ENCODE results near the gene KRT26. TPM values are rescaled to one million over a fixed set of nuclear protein-coding genes. Genes with fewer than 3 reads are reported as not detected.

Gene KRT26
- total RNA-seq, 1 donor from 2014 or later, result not detected

- no peak for FAIRE-seq
- TF ChIP-seq CTCF (IDR thresholded peaks at IDR 0.05; ENCODE audit: insufficient read depth, low read length, severe bottlenecking), result no peak
- Histone ChIP-seq H3K4me3 (ENCODE audit: low read depth, low read length) (no peak overlapping the region), H3K36me3 (ENCODE audit: control insufficient read depth, insufficient read depth, low read length) (no peaks in the 10 kb centered on the region), H3K27me3 (ENCODE audit: control insufficient read depth, insufficient read depth, low read length) (peaks cover 2% of the 10 kb centered on the region)
- no peak for DNase-seq (ENCODE audit: low read depth)
These were observed 33.4 kb downstream of the KRT26 start for GRCh38 chr17:40738553-40738952.

- Histone ChIP-seq H3K27me3 (ENCODE audit: control insufficient read depth, insufficient read depth, low read length) (no peaks in the 10 kb centered on the region), H3K4me3 (ENCODE audit: low read depth, low read length) (no peak overlapping the region), H3K36me3 (ENCODE audit: control insufficient read depth, insufficient read depth, low read length) (no peaks in the 10 kb centered on the region)
- FAIRE-seq (no peak), DNase-seq (ENCODE audit: low read depth) (peak; percentile 81)
- TF ChIP-seq CTCF (IDR thresholded peaks at IDR 0.05; ENCODE audit: insufficient read depth, low read length, severe bottlenecking), result no peak
These were observed 37.0 kb downstream of the KRT26 start for GRCh38 chr17:40735016-40735415.

GRCh38 chr17:40734018-40734417 is 38.0 kb downstream of the KRT26 start:
- Histone ChIP-seq H3K36me3 (ENCODE audit: control insufficient read depth, insufficient read depth, low read length) (no peaks in the 10 kb centered on the region), H3K4me3 (ENCODE audit: low read depth, low read length) (no peak overlapping the region), H3K27me3 (ENCODE audit: control insufficient read depth, insufficient read depth, low read length) (no peaks in the 10 kb centered on the region)
- FAIRE-seq (peak; percentile 43), DNase-seq (ENCODE audit: low read depth) (no peak)
- TF ChIP-seq CTCF (IDR thresholded peaks at IDR 0.05; ENCODE audit: insufficient read depth, low read length, severe bottlenecking), result no peak

GRCh38 chr17:40730970-40731369 is 41.0 kb downstream of the KRT26 start:
- H3K4me3 ChIP-seq (ENCODE audit: low read depth, low read length), result no peak overlapping the region
- DNase-seq (ENCODE audit: low read depth) (no peak), FAIRE-seq (peak; percentile 18)
- no peaks in the 10 kb centered on the region for H3K27me3 ChIP-seq (ENCODE audit: control insufficient read depth, insufficient read depth, low read length)
- no peak for TF ChIP-seq CTCF (IDR thresholded peaks at IDR 0.05; ENCODE audit: insufficient read depth, low read length, severe bottlenecking)
- no peaks in the 10 kb centered on the region for H3K36me3 ChIP-seq (ENCODE audit: control insufficient read depth, insufficient read depth, low read length)

GRCh38 chr17:40727447-40728231 is 44.4 kb downstream of the KRT26 start:
- peak; percentile 30 for DNase-seq (ENCODE audit: low read depth)
- Histone ChIP-seq H3K4me3 (ENCODE audit: low read depth, low read length) (no peak overlapping the region), H3K27me3 (ENCODE audit: control insufficient read depth, insufficient read depth, low read length) (no peaks in the 10 kb centered on the region), H3K36me3 (ENCODE audit: control insufficient read depth, insufficient read depth, low read length) (no peaks in the 10 kb centered on the region)
- TF ChIP-seq CTCF (IDR thresholded peaks at IDR 0.05; ENCODE audit: insufficient read depth, low read length, severe bottlenecking), result no peak
- no peak for FAIRE-seq

GRCh38 chr17:40726919-40727318 is 45.1 kb downstream of the KRT26 start:
- FAIRE-seq, result no peak
- Histone ChIP-seq H3K36me3 (ENCODE audit: control insufficient read depth, insufficient read depth, low read length) (no peaks in the 10 kb centered on the region), H3K4me3 (ENCODE audit: low read depth, low read length) (no peak overlapping the region), H3K27me3 (ENCODE audit: control insufficient read depth, insufficient read depth, low read length) (no peaks in the 10 kb centered on the region)
- DNase-seq (ENCODE audit: low read depth), result peak; percentile 33
- TF ChIP-seq CTCF (IDR thresholded peaks at IDR 0.05; ENCODE audit: insufficient read depth, low read length, severe bottlenecking), result peak; percentile 29

All from bronchial epithelial cell (primary cell).